HG02943 (cell line): ENCODE measurements around the gene USP7.
"Not testable (repeated sequence)": the region's sequence is repeated elsewhere in the genome, so short reads cannot be mapped to it uniquely, and the experiment has no call there.

Experiments used
- ATAC-seq: cut with Tn5 transposase; IDR thresholded peaks from one replicate; pipeline ENCODE4 v1.9.1; 2021; ENCODE audit warnings: mild to moderate bottlenecking, low read depth, moderate library complexity; ENCODE audit not compliant: unreplicated experiment

The USP7 gene

DNA sequence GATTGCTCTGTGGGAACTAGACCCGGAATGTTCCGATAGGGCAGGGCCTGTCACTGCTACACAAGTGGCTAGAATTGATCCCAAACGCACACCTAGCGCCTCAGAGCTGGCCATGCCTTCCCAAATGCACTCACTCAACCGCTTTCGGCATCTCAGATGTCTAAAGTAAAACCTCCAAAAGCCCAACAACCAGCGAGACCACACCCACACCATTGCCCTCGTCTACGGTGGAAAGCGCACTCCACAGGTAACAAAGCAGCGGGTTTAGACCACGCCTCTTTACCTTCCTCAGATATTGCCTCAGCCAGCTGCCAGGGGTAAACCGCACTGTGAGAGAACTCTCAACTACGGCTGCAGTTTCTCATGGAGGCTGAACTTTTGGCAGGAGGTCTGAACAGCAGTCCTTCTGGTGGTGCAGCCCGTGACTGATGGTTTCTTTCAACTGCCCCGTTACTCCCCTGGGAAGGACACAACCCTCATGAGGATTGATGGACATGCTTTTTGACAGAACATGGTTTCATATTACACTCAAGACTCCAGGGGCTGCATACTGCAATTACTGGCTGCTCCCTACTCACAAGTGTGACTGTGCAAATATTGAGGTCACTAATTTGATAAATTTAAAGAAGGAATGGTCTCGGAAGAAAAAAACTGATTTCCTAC, 34.5 kb downstream of the USP7 start:
- ATAC-seq: no peak

DNA sequence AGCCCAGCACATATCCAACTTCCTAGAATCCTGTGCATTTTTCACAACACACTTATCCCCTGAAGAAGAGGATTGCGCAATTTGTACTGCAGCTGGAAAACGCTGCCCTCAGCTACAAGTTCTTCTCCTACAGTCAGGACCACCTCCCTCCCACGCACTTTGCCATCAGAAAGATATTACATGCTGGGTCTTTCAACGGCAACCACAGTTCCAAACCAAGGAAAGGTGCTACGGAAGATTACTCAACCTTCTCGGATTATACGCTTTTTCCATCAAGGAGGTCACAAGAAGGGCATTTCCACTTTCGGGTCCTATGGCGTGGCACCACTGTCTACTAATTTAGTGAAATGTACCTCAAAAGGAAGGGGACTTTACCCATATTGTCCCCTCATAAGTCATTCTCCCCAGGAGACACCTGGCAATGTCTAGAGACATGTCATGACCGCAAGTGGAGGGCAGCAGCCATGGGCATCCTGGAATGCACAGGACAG, 35.2 kb downstream of the USP7 start:
- ATAC-seq: no peak

DNA sequence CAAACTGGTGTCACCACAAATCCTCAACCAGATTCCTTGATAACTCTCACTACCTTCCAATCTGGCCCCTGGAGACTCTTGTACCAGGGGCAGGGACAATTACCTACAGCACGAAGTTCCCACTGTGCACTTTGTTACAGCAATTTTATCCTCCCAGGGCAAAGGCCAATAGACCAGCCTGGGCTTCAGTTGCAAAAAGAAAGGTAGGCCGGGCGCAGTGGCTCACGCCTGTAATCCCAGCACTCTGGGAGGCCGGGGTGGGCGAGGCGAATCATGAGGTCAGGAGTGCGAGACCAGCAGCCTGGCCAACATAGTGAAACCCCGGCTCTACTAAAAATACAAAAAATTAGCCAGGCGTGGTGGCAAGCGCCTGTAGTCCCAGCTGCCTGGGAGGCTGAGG, 36.9 kb downstream of the USP7 start:
- ATAC-seq: no peak

DNA sequence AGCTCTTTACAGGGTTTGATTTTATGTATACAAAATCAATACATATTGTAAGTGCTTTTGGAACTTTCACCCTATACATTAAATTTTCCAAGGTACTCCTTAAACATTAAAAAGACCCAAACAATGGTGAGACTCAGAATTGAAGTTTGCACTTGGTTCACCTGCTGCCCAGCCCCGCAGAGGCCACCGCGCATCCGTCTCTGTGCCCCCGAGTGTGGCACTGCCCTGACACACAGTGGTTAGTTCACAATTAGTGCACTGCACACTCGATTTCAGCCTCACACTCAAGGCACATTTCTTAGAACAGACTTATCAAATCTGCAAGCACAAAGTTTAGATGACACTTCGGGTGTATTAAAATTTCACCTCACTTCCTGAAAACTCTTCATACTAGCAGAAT, 38.3 kb downstream of the USP7 start:
- no peak for ATAC-seq

DNA sequence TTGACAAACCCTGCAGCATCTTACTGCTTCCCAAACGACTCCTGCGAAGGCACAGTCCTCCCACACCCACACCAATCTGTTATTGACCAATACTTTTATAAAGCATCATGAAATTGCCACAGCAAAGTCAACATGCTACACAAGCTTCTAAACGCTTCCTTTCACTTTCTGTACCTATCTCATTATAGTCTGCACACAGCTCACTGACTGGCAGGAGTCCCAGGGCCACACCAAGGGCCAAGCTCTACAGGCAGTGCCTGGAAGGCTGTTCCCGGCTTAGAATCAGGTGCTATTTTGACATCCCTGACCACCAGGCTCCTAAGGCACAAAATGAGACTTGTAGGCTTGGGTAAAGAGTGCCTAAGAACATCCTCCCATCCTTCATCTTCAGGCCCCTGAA, 39.5 kb downstream of the USP7 start:
- ATAC-seq: no peak

DNA sequence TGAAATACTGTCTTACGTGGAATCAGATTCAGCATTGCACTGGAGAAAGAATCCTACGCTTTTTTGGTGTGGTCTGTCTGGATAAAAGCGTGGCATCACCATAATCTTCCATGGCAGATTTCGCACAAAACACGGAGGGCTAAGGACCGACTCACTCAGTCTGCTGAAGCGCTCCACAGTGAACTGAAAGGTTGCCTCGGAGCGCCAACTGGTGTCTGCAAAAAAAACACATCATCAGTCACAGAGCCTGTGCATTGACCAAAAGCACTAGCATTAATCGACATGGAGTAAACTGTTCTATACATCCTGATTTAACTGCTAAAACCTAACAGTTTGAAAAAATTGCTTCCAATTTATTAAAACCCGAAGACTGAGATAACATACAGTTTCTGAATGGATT, 40.5 kb downstream of the USP7 start:
- ATAC-seq: no peak

DNA sequence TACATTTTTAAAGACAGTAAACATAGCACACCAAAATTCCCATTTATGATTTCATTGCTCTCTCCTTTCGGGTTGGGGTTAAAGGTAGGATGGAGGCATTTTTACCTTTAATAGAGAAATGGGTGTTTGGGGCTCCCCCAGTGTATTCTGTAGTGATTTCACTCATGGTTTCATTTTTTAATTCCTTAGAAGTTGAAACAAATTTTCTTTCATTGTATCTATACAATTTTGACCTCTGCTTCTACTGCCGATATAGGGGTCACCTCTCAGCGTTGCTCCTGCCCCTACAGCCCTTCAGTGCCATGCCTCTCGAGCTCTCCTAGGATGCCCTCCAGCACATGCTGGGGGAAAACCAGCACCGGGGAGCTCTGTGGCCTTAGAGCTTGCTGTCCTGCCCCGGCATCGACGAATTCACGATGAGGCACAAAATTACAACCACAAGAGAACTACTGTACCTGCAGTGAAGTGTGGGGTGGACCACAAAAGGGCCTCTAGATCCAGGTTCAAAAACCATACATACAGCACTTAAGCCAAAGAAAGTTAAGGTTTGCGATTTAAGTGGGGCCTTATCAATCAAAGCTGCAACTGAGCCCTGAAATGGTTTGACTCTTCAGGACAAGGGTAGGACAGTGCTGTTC, 42.2 kb downstream of the USP7 start:
- no peak for ATAC-seq

DNA sequence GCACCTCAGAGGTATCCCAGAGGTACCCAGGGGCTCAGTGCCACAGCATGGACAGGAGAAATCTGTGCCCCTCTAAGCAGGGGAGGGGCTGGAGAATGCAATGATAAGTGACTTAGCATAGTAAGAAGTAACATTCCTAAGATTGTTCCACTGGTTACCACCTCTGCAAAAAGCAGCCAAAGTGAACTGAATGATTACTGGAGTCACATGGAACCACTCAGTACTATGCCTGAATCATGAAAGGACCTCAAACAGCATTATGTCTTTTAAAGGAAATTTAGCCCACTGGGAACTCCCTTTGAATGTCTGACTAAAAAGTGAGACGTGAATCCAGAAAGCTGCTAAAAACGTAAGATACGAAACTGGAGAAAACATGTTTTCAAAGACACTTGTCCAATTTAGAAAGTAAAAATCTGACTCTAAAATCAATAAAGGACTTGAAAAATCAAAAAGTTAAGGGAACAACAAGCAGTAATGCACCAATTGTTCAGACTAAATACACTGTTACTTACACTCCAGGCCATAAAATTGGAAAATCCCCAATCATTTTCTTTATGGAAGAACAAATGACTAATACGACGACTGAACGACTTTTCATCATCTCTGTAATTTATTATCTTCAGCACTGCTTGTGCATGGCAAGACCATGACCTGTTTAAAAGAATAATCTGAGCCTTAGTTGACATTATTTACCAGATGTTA, 42.9 kb downstream of the USP7 start:
- no peak for ATAC-seq

DNA sequence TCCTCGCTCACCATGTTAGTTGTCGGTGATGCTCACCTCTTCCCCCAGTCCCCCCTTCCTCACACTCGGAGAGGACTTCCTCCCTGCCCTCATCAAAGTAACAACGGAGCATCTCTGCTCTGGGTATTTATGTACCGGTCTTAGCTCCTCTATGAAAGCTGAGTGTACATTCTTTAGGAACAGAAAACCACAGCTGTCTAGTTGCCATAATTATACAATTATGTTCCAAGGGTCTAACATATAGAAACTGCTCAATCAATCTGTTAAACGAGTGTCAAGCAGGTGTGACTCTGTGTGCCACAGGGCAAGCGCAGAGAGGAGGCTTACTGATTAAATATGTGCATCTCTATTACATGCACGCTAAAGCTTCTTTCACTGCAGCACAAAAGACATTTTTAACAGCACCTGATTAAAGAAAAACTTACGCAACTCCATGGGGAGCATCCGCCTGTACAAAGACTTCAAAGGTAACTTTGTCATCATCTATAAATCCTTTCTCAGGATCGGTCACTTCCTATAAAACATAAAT, 43.7 kb downstream of the USP7 start:
- no peak for ATAC-seq

DNA sequence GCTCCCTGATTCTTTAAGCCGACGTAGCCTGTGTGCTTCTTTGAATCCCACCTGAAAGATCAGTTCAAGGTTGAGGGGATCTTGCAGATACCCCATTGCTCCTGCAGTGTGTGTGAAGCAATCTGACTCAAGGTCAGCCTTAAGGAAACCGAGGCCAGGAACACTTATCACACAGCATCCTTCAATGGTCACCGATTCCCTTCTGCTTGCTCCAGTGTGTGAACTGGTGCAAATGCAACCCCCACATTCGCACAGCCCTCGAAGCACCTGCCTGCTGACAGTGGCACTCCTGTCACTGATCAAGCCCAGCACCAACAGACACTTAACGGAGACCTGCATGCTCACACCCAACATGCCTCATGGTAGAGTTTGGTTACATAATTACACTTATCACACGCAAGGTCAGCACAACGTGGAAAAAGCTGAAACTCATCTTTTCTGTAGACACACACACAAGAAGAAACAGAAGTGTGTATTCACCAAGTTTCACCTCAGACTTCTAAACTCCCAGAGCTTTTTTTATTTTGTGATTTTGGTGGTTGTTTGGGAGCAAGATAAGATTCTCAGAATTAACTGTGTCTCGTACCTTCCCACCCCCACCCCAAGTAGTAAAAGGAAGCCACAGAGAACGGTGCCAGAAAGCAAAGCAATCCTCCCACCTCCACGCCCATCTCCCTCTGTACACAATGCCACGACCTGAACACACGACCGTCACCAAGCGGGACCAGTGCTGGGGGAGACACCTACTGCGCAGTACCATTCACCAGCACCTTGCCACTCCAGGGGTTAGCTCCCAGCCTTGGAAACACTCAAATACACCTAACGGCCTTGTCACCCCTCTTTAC, 44.4 kb downstream of the USP7 start:
- ATAC-seq: no peak

DNA sequence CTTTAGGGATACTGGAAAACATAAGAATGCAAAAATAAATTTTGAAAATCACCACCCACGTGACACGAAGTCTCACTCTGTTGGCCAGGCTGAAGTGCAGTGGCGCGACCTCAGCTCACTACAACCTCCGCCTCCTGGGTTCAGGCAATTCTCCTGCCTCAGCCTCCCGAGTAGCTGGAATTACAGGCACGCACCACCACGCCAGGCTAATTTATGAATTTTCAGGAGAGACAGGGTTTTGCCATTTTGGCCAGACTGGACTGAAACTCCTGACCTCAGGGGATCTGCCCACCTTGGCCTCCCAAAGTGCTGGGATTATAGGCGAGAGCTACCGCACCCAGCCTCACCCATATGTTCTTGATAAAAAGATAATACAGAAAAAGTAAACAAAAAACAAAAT, 46.4 kb downstream of the USP7 start:
- not testable (repeated sequence) for ATAC-seq

DNA sequence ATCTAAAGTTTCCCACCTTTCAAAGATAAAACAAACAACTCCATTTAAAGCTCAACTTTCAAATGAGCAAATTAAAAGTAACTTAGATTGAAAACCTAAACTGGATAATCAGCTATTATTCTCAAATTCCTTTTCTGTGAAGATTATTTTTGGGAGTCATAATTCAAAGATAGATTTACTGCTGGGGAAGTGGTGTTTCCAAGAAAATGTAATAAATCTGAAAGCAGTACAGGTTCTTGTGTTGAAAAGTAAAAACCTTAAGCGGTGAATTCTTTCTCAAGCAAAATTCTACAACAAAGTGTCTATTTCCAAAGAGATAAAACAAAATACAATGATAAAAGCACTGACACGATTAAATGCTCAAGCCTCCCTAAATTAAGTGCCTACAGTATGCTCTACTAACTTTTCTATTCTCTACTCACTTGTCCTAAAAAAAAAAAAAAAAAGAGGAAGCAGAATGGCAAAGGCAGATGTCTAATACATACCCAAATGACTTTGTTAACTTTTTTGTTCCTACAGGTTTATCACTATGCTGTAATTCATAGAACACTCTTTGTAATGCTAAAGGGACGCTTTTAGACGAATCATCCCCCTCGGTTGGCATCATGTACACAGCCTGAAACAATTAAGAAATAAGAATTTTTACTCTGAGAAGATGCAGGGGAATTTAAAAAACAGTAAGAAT, 47.0 kb downstream of the USP7 start:
- ATAC-seq: no peak

DNA sequence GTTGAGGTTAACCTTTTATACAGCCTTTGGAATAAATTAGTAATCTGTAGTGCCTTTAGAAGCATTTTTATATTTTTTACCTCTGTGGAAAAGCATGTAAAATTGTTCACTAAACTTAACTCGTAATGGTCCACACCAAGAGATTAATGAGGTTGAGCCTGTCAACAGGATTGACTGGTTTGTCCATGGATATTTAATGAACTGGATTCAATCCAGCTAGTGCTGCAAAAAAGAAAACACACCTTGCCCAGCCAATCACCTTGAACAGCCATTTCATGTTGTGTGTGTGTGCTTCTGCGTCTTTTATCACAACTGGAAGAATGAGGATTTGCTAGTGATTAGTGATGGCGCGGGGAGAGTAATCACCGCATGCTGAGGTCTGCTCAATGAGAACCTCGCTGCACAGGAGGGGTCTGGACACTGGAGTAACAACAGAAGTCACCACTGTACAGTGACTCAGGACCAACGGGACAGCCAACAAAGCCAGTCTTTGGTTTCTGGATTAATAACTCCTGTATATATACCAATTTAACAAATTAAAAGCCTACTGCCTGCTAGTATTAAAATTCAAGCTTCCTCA, 47.9 kb downstream of the USP7 start:
- ATAC-seq: no peak

DNA sequence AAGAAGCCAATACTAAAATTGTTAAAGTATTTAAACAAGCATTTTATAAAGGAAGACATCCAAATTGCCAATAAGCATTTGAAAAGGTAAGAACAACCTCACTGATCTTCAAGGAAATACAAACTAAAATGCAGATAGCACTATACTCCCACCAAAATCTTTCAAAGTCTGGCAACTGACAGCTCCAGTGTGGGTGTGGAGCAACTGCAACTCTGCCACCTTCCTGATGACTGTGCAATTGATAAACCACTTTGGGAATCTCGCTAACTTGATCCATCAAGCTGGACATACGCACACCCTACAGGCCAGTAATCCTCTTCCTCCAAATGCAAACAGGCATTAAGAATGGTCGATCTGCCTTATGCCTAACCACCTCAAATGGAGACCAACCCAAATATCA, 49.6 kb downstream of the USP7 start:
- no peak for ATAC-seq

DNA sequence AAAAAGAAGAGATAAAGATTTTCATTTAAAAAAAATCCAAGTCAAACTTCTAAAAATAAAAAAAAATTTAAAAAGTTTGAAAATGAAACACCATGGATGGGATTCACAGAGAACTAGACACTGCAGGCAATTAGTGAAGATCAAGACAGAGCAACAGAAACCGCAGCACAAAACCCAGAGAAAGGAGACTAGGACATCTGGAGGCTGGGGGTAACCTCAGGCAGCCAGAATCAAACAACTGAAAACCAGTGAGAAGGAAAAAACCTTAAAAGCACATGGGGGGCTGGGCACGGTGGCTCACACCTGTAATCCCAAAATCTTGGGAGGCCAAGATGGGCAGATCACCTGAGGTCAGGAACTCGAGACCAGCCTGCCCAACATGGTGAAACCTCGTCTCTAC, 50.9 kb downstream of the USP7 start:
- no peak for ATAC-seq

DNA sequence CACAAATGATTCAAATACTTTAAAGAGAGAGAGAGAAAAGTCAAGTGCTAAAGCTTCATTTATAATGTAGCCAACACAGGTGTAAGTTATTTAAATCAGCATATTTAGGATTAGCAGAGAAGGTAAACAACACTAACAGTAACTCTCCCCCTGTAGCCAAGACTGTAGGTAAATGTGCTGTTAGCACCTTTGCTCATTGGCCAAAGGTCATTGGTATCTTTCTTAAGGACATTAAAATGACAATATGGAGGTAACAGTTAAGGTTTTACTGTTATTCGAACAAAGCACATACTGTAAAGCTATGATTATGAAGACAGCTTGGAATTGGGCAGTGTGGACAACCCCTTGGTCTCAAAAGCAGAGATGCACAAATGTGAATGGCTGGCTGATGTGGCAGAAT, 52.9 kb downstream of the USP7 start:
- no peak for ATAC-seq

DNA sequence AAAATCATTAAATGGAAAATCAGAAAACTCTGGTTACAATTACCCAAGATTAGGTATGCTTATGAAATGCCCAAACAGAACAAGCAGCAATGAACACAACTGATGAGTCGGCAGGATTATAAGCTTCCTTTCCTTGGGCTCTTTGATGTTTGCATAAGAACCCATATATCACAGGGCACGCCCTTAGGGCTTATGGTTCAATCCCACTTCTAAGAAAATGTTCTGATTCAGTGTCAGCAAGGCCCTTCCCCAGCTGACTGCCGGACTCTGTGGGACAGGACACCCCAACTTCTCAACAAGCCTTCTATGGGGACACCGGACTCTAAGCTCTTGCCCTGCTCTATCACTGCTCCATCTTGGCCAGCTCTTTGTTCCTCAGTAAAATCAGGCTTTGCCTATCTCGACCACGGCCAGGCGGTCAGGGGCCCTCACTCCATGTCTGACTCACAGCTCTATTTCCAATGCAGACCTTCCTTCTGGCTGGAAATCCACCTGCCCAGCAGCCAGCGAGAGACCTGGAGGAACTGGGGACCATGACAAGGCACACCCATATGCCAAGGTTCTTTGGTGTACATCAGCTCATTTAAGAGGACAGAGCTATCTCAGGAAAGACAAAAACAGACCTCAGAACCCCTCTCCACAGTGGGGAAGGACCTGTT, 54.8 kb downstream of the USP7 start:
- no peak for ATAC-seq

DNA sequence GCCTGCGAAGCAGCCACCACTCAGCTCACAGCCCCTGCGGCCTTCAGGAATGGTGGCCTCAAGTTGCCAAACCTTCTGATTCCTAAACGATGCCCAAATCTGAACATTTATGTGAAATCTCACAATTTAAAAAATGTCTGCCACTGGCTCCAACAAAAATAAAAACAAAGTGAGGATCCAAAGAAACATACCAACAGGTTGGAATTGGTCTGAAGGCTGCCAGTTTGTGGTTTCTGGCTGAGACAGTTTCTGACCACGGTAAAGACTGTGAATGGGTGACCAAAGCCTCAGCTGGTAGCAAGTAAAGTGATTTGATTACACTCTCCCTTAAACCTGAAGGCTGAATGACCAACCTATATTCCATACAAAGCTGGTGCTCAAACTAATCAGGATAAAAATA, 56.6 kb downstream of the USP7 start:
- no peak for ATAC-seq
